Activated CD4-positive, CD25-positive, alpha-beta regulatory T cell treated with anti-CD3 and anti-CD28 coated beads, Interleukin-2, amount 50 U/mL, for 72 hours (primary cell): ENCODE results near the gene ERAP2.
"Not testable (repeated sequence)": the region's sequence is repeated elsewhere in the genome, so short reads cannot be mapped to it uniquely, and the experiment has no call there.

Experiments used
- DNase-seq: peaks from one replicate; pipeline ENCODE4 v3.0.0; 2021

Gene ERAP2

GRCh38 chr5:96876292-96876850 lies at the start of gene ERAP2:
ERAP2 (plus strand) TSS chr5:96876500; CDS start chr5:96879686, 3,186 bp downstream.
- DNase-seq, result no peak

DNA sequence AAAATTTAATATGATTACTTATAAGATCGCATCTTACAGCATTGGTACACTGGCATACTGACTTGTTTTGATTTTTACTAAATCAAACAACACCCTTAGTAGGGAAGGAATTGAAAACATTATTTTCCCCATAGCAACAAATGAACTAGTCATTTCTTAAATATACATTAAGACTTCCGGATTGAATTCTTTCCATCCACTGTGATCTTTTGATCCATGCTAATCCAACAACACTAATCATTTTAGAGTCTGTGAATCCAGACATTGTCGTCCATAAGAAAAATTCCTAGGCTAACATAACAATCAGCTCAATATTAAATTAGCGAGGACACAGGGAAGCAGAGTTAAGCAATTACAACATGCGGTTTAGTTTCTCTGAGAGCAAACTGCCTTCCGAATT lies 47.0 kb upstream of the ERAP2 start:
- no peak for DNase-seq

- DNase-seq, result no peak
Measured at GRCh38 chr5:96834016-96834415, 42.3 kb upstream of the ERAP2 start.

- DNase-seq, result no peak
Measured at GRCh38 chr5:96835791-96836191, 40.5 kb upstream of the ERAP2 start.

- DNase-seq, result no peak
Measured at GRCh38 chr5:96836817-96837216, 39.5 kb upstream of the ERAP2 start.

GRCh38 chr5:96837303-96837702 lies 39.0 kb upstream of the ERAP2 start:
- no peak for DNase-seq

DNA sequence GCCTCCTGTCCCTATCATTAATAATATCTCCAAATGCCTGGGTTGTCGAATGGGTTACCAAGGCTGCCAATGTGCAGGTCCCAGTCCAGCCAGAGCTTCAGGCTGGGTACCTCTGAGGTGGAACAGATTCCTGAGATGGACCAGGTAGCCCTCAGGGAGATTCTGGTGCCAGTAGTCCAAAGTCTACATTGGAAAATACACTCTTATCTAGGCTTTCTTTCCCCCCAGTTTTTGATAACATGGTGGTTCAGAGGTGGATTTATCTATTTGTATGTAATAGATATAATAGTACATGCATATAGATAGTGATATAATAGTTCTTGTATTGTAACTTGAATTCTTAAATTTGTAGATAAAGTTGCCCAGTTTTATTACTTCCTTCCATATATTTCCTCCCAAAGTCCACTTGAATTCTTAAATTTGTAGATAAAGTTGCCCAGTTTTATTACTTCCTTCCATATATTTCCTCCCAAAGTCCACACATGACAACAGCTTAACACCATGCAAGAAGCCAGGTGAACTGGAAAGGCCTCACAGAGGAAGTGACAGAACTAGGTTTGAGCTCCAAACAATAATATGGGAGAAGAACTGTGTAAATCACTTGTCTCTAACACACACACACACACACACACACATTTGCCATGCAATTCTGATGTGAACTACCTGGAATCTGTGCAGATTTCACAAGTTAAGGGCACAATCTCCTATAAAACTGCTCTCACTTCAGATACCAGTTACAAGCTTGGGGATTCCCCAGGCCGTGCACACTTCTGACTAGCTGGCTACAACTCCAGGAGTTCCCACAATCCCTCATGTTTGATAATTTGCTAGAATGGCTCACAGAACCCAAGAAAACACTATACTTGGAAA lies 37.9 kb upstream of the ERAP2 start:
- DNase-seq, result no peak

DNA sequence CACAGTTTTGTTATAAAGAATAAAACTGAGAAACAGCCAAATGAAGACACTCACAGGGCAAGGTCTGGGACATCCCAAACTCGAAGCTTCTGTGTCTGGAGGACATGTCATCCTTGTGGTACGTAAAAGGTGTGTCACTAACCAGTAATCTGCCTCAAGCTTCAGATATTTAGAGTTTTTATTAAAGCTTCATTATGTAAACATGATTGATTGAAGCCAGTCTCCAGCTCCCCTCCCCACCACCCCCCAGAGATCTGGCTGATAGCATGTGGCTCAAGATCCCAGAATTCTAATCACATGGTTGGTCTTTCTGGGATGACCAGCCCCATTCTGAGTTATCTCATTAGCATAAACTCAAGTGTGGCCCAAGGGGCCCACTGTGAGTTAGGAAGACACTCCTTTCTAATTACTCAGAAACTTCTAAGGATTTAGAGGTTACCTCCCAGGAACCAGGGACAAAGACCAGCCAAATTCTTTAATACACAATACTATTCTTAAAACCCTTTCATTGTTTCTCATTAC lies 37.2 kb upstream of the ERAP2 start:
- no peak for DNase-seq

DNA sequence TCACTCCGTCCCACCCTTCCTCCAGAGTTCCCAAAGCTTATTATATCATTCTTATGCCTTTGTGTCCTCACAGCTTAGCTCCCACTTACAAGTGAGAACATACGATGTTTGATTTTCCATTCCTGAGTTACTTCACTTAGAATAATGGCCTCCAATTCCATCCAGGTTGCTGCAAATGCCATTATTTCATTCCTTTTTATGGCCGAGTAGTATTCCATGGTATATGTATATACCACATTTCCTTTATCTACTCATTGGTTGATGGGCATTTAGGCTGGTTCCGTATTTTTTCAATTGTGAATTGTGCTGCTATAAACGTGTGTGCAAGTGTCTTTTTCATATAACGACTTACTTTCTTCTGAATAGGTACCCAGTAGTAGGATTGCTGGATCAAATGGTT lies 34.4 kb upstream of the ERAP2 start:
- not testable (repeated sequence) for DNase-seq

GRCh38 chr5:96843140-96843539 lies 33.2 kb upstream of the ERAP2 start:
- no peak for DNase-seq

DNA sequence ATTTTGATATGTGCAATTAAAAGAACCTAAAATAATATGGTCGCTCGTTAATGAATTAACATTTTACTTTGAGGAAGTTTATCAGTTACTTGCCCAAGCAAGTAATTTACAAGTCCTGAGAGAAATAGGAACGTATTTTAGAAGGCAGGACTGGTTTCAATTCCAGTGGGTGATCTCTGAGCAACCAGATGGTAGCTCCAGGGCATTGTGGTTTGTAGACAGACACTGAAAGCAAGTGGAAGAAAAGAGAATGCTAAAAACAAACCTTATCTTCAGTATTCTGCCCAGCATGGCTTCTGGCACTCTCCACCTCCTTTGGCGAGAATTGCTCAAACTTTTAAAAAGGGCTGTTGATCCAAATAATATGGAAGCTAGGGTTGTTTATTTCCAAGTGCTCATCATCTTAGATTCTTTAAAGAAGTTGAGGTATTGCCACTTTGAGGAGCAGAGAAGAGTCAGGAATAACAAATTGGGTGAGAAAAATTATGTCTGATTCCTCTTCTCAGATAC lies 31.8 kb upstream of the ERAP2 start:
- no peak for DNase-seq

- DNase-seq, result no peak
Measured at GRCh38 chr5:96851312-96852062, 24.8 kb upstream of the ERAP2 start.

GRCh38 chr5:96852759-96853158 lies 23.5 kb upstream of the ERAP2 start:
- no peak for DNase-seq

DNA sequence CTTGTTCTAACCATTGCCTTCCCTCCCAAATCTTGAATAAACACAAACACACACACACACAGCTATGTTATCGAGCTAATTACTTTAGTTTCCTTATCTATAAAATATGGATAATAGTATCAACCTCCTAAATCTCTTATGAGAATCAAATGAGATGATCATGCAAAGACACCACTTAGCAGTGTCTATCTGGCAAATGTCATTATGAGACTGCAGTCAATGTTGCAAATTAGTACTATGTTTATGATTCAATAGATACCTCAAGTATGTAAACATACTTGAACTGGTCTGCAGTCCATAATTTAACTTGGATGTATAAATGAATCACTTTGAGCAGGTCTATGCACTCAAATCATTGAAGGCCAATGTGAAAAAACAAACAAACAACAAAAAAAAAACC lies 22.2 kb upstream of the ERAP2 start:
- no peak for DNase-seq

DNA sequence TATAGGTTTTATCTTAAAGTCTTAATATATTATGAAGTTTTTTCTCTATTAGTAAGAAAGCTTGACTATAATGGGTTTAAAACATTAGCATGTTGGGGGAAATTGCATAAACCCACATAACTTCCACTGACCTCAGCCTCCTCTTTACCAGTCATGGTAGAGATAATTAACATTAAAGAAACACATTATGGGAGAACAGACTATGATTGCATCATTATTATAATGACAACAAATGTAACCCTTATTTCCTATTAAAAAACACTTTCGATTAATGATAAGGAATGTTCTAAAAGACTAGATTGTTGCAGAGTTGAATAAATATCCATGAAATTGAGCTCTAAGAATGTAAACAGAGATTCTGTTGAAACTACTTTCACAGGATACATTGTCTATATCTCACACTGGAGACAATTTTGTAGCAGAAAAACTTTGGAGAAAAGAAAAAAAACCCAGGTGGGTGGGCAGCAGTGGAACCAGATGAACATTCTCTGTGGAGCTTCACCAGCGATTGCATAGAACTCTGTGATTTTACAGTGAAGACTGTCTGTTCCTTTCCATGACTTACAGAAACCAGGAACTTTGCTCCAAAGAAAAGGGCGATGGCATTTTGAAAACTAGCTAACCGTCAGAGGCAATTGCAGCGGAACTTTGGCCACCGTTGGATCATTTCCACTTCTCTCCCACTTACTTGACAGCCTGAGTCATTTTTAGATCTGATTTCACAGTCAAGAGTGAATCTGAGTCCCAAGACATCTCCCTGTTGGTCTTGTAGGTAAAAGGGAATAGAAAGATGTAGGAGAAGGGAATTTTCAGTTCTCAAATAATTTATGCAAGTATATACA lies 21.0 kb upstream of the ERAP2 start:
- no peak for DNase-seq

- no peak for DNase-seq
Measured at GRCh38 chr5:96856371-96856770, 19.9 kb upstream of the ERAP2 start.

DNA sequence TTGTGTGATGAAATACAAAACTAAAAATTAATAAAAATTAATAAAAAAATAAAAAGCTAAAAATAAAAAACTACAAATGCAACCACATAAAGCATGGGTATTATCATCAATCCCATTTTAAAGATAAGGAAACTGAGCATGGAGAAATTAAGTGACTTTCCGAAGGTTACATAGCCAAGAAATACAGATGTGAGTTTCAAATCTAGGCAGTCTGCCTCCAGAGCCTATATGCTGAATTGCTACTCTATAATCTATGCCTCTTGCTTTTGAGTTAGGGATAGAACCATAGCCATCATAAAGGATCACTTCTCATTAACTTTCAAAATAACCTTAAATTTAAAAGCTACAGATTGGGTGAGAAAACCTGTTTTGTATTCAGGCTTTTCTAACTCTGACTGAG lies 18.8 kb upstream of the ERAP2 start:
- no peak for DNase-seq

GRCh38 chr5:96857924-96858323 lies 18.4 kb upstream of the ERAP2 start:
- no peak for DNase-seq

DNA sequence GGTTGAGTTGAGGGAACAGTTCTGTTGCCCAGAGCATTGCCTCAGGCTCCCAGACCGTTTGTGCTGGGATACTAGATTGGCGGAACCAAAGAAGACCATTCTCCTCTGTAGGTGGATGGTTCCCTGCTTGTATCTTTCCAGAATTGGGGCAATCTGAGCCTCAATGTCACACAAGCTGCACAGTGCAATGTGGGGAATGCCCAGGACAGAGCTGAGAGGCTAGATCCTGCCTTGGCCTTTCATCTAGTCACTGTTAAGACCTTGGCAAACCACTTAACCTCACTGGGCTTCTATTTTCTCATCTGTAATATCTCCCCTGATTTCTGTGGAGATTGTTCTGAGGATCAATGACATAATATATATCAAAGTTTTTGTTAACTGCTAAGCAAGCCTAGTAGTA lies 16.9 kb upstream of the ERAP2 start:
- no peak for DNase-seq

DNA sequence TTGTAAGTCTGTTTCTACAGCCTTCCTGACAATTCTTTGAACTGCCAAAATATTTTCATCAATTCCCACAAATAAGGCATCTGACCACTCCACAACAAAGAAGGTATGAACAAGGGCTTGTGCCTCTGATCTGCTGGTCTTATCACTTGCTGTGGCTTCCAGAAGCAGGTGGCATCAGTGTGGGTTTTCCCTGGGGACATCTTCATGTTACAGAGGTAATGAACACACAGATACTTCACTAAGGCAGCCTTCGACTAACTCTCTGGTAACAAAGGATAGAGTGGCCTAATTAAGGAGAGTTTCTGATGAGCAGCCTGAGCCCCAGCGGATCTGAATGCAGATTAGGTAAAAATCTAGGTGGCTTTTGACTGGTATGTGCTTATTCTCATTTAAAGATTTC lies 15.2 kb upstream of the ERAP2 start:
- DNase-seq, result no peak

DNA sequence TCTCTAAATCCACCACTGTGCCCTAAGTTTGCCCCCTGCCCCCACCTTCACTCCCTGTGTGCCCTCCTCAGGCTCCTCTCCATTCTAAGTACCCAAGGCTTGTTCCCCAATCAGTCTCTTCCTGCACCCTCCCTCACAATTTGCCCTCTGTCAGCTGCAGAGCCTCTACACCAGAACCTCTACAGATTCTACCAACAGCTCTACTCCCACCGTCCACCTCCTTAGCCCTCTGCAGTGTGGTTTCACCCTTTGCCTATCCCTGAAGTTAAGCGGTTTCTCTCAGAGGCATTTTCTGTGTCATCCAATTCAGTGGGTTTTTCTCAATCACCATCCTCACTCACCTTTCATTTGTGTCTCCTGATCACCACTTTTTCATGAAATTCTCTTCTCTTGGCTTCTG lies 13.2 kb upstream of the ERAP2 start:
- DNase-seq, result no peak

GRCh38 chr5:96863949-96864584 lies 12.2 kb upstream of the ERAP2 start:
- no peak for DNase-seq
